ENCODE data around the gene ZNF830.

- TF ChIP-seq CTCF (IDR thresholded peaks at IDR 0.05; ENCODE audit: borderline replicate concordance, extremely low read depth, low read length, poor library complexity, severe bottlenecking) (no peak), EZH2 (IDR thresholded peaks at IDR 0.05; ENCODE audit: borderline replicate concordance, low read depth, low read length, severe bottlenecking) (no peak)
Measured at GRCh38 chr17:35003778-35004177, 42.4 kb downstream of the ZNF830 start.
